ENCODE results near the gene OR2W3.

DNA sequence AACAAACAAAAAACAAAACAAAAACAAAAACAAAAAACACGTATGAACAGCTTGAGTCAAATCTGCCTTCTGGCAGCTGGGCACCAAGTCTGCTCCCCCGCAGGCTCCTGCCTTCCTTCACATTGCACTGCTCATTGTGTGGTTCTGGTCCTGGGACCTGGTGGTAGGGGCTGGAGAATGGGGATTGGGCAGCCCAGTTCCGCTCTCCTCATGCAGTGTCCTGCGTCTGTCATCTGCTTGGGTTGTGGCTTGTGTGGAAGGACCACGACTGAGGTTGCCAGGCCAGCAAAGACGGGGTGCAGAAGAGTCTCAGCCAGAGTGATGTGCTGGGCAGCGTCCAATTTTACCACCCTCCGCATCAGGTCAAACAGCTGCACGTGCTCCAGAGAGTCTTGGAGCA is 40.4 kb downstream of the OR2W3 start:
- TF ChIP-seq MAX (IDR thresholded peaks at IDR 0.05) (no peak), SIN3A (IDR thresholded peaks at IDR 0.05; ENCODE audit: low read depth) (no peak), CBX3 (IDR thresholded peaks at IDR 0.05; ENCODE audit: low read depth) (no peak), POLR2AphosphoS5 (IDR thresholded peaks at IDR 0.05; ENCODE audit: low read depth, low read length) (no peak), POLR2A (IDR thresholded peaks at IDR 0.05; ENCODE audit: borderline replicate concordance, extremely low read depth, insufficient read depth, insufficient read length) (no peak)
- TF ChIP-seq, protein P1, sequence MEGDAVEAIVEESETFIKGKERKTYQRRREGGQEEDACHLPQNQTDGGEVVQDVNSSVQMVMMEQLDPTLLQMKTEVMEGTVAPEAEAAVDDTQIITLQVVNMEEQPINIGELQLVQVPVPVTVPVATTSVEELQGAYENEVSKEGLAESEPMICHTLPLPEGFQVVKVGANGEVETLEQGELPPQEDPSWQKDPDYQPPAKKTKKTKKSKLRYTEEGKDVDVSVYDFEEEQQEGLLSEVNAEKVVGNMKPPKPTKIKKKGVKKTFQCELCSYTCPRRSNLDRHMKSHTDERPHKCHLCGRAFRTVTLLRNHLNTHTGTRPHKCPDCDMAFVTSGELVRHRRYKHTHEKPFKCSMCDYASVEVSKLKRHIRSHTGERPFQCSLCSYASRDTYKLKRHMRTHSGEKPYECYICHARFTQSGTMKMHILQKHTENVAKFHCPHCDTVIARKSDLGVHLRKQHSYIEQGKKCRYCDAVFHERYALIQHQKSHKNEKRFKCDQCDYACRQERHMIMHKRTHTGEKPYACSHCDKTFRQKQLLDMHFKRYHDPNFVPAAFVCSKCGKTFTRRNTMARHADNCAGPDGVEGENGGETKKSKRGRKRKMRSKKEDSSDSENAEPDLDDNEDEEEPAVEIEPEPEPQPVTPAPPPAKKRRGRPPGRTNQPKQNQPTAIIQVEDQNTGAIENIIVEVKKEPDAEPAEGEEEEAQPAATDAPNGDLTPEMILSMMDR (IDR thresholded peaks at IDR 0.05 in 2 of 3, conservative IDR thresholded peaks at IDR 0.05 in 1 of 3; ENCODE audit: borderline replicate concordance in 1 of 3, insufficient read depth in 1 of 3, low read depth in 2 of 3, low read length in 2 of 3), result no peak

All from HCT116 (cell line).